Measurements from ENCODE around the gene PSMC6. TPM values are rescaled to one million over a fixed set of nuclear protein-coding genes. Genes with fewer than 3 reads are reported as not detected.

Gene PSMC6
- total RNA-seq, 1 donor from 2014 or later = 70.0 TPM

DNA sequence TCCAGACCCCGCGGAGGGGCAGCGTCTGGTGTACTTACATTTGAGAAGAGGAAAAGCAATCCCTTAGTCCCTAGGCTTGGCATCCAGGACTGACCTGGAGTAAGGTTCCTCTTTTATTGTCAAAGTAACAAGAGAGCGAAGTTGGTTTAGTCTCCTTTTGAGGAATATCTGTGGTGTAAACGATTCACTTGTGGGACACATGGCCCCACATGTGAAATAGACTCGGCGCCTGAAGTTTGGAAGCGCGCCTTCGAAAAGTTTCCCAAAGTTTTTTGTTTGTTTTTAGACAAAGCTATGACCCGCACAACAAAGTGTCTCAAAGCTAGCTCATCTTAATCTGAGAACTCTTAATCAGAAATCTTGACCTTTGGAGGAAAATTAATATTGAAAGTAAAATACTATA, 23.7 kb downstream of the PSMC6 start:
- peaks cover 10% of the 10 kb centered on the region for H3K4me1 Mint-ChIP-seq (ENCODE audit: low read depth, unreplicated experiment)

DNA sequence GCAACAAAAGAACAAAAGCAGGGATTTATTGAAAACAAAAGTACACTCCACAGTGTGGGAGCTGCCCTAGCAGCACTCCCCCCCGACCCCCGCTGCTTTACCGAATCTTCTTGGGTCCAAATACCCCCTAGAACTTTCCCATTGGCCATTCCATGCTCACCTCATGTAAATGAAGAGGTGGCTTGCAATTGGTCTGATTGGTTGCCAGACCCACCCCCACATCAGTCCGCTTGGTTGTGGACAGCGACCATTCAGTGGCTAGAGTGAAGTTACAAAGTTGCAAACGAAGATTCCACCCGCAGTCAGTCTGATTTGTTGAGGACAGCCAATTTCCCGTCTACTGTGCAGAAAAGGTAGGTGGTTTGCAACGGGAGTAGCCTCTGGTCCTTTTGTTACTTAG, 26.8 kb downstream of the PSMC6 start:
- no peak for FAIRE-seq
- Histone ChIP-seq H3K4me2 (ENCODE audit: low read length) (no peak overlapping the region), H3K4me3 (ENCODE audit: insufficient read depth, low read depth, low read length) (no peak overlapping the region), H3K27me3 (ENCODE audit: insufficient read depth, low read length) (no peaks in the 10 kb centered on the region), H3K27ac (ENCODE audit: low read depth, low read length) (no peak overlapping the region), H3K36me3 (ENCODE audit: insufficient read depth, low read length) (no peaks in the 10 kb centered on the region), H2AFZ (ENCODE audit: low read depth, low read length) (no peak overlapping the region), H4K20me1 (ENCODE audit: insufficient read depth, low read length) (peaks cover 4% of the 10 kb centered on the region), H3K4me1 (ENCODE audit: insufficient read depth, low read length) (no peaks in the 10 kb centered on the region), H3K9ac (ENCODE audit: low read length) (no peak overlapping the region), H3K79me2 (ENCODE audit: insufficient read depth, low read length) (peaks cover 56% of the 10 kb centered on the region), H3K9me3 (ENCODE audit: insufficient read depth, low read depth, low read length) (no peaks in the 10 kb centered on the region)
- no peak overlapping the region for H3K4me3 Mint-ChIP-seq (ENCODE audit: unreplicated experiment)
- peaks cover 11% of the 10 kb centered on the region for H3K36me3 Mint-ChIP-seq (ENCODE audit: low read depth, unreplicated experiment)
- DNase-seq (ENCODE audit: low read depth) = no peak
- TF ChIP-seq EZH2 (IDR thresholded peaks at IDR 0.05; ENCODE audit: insufficient read depth, low read length) = no peak
- TF ChIP-seq, protein P1, sequence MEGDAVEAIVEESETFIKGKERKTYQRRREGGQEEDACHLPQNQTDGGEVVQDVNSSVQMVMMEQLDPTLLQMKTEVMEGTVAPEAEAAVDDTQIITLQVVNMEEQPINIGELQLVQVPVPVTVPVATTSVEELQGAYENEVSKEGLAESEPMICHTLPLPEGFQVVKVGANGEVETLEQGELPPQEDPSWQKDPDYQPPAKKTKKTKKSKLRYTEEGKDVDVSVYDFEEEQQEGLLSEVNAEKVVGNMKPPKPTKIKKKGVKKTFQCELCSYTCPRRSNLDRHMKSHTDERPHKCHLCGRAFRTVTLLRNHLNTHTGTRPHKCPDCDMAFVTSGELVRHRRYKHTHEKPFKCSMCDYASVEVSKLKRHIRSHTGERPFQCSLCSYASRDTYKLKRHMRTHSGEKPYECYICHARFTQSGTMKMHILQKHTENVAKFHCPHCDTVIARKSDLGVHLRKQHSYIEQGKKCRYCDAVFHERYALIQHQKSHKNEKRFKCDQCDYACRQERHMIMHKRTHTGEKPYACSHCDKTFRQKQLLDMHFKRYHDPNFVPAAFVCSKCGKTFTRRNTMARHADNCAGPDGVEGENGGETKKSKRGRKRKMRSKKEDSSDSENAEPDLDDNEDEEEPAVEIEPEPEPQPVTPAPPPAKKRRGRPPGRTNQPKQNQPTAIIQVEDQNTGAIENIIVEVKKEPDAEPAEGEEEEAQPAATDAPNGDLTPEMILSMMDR (IDR thresholded peaks at IDR 0.05; ENCODE audit: insufficient read depth, low read depth, low read length) = no peak
- H3K4me1 Mint-ChIP-seq (ENCODE audit: low read depth, unreplicated experiment) = peaks cover 17% of the 10 kb centered on the region
- H3K27ac Mint-ChIP-seq (ENCODE audit: unreplicated experiment) = no peak overlapping the region
- H3K27me3 Mint-ChIP-seq (ENCODE audit: low read depth, unreplicated experiment) = no peaks in the 10 kb centered on the region
- H3K9me3 Mint-ChIP-seq (ENCODE audit: unreplicated experiment) = no peaks in the 10 kb centered on the region

More for the DNA sequence above, 23.7 kb downstream of the PSMC6 start:
- peaks cover 39% of the 10 kb centered on the region for H3K79me2 ChIP-seq (ENCODE audit: insufficient read depth, low read length)
- FAIRE-seq (no peak), DNase-seq (ENCODE audit: low read depth) (peak; percentile 14)
- peak overlapping the region; percentile 97 for H3K4me3 Mint-ChIP-seq (ENCODE audit: unreplicated experiment)
- H4K20me1 ChIP-seq (ENCODE audit: insufficient read depth, low read length) = no peaks in the 10 kb centered on the region
- H3K27ac Mint-ChIP-seq (ENCODE audit: unreplicated experiment) = peak overlapping the region; percentile 73
- no peaks in the 10 kb centered on the region for H3K9me3 ChIP-seq (ENCODE audit: insufficient read depth, low read depth, low read length)
- no peaks in the 10 kb centered on the region for H3K9me3 Mint-ChIP-seq (ENCODE audit: unreplicated experiment)
- peak overlapping the region; percentile 94 for H3K4me3 ChIP-seq (ENCODE audit: insufficient read depth, low read depth, low read length)
- TF ChIP-seq EZH2 (IDR thresholded peaks at IDR 0.05; ENCODE audit: insufficient read depth, low read length) = no peak
- TF ChIP-seq, protein P1 (IDR thresholded peaks at IDR 0.05; ENCODE audit: insufficient read depth, low read depth, low read length) = no peak
- no peaks in the 10 kb centered on the region for H3K27me3 ChIP-seq (ENCODE audit: insufficient read depth, low read length)
- peaks cover 11% of the 10 kb centered on the region for H3K36me3 Mint-ChIP-seq (ENCODE audit: low read depth, unreplicated experiment)
- H3K4me1 ChIP-seq (ENCODE audit: insufficient read depth, low read length) = no peaks in the 10 kb centered on the region
- peak overlapping the region; percentile 86 for H3K27ac ChIP-seq (ENCODE audit: low read depth, low read length)
- H3K4me2 ChIP-seq (ENCODE audit: low read length) = peak overlapping the region; percentile 96
- H3K9ac ChIP-seq (ENCODE audit: low read length) = peak overlapping the region; percentile 94
- no peaks in the 10 kb centered on the region for H3K27me3 Mint-ChIP-seq (ENCODE audit: low read depth, unreplicated experiment)
- peaks cover 16% of the 10 kb centered on the region for H3K36me3 ChIP-seq (ENCODE audit: insufficient read depth, low read length)
- peak overlapping the region; percentile 97 for H2AFZ ChIP-seq (ENCODE audit: low read depth, low read length)

DNA sequence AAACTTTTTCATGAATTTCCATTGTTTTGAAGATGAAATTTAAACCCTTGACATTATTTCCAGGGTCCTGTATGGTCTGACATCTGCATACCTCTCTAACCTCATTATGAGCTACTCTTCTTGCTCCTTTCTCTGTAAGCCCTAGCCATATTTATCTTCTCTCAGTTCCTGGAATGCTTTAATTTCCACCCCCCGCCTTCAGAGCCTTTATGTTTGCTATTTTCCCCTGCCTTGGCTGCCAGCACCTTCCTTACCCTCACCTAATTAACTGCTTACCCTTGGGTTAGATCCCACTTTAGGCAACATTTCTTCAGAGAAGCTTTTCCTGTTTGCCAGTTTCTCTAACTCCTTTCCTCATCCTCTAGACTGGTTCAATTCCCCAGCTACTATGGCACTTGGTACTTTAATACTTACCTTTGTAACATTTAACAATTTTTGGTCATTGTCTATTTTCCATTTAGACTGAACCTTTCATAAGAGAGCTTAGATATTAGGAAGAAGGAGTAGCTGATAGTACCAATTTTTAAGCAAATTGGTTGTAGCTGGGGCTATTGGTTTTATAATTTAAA, 29.0 kb downstream of the PSMC6 start:
- Histone ChIP-seq H3K4me1 (ENCODE audit: insufficient read depth, low read length) (no peaks in the 10 kb centered on the region), H3K9me3 (ENCODE audit: insufficient read depth, low read depth, low read length) (no peaks in the 10 kb centered on the region), H3K27me3 (ENCODE audit: insufficient read depth, low read length) (no peaks in the 10 kb centered on the region), H3K4me3 (ENCODE audit: insufficient read depth, low read depth, low read length) (no peak overlapping the region), H3K36me3 (ENCODE audit: insufficient read depth, low read length) (no peaks in the 10 kb centered on the region), H3K9ac (ENCODE audit: low read length) (no peak overlapping the region), H3K27ac (ENCODE audit: low read depth, low read length) (no peak overlapping the region), H4K20me1 (ENCODE audit: insufficient read depth, low read length) (peaks cover 7% of the 10 kb centered on the region), H3K79me2 (ENCODE audit: insufficient read depth, low read length) (peaks cover 58% of the 10 kb centered on the region), H3K4me2 (ENCODE audit: low read length) (no peak overlapping the region), H2AFZ (ENCODE audit: low read depth, low read length) (no peak overlapping the region)
- no peak for TF ChIP-seq EZH2 (IDR thresholded peaks at IDR 0.05; ENCODE audit: insufficient read depth, low read length)
- TF ChIP-seq, protein P1 (IDR thresholded peaks at IDR 0.05; ENCODE audit: insufficient read depth, low read depth, low read length) = no peak
- Mint-ChIP-seq H3K36me3 (ENCODE audit: low read depth, unreplicated experiment) (peaks cover 11% of the 10 kb centered on the region), H3K4me3 (ENCODE audit: unreplicated experiment) (no peak overlapping the region), H3K4me1 (ENCODE audit: low read depth, unreplicated experiment) (peaks cover 20% of the 10 kb centered on the region), H3K9me3 (ENCODE audit: unreplicated experiment) (no peaks in the 10 kb centered on the region), H3K27ac (ENCODE audit: unreplicated experiment) (peak overlapping the region; percentile 60), H3K27me3 (ENCODE audit: low read depth, unreplicated experiment) (no peaks in the 10 kb centered on the region)
- FAIRE-seq (no peak), DNase-seq (ENCODE audit: low read depth) (peak; percentile 12)

Data from astrocyte (in vitro differentiated cells and primary cell).